ENCODE measurements around the gene HNRNPA3.
A peak's percentile ranks its signal among the peaks of the same experiment; 100 is the strongest.
"Not testable (repeated sequence)": the region's sequence is repeated elsewhere in the genome, so short reads cannot be mapped to it uniquely, and the experiment has no call there.

Gene HNRNPA3

GRCh38 chr2:177188482-177189469 is 23.8 kb upstream of the HNRNPA3 start:
- no peak for DNase-seq

- DNase-seq, result no peak
Measured at GRCh38 chr2:177190941-177191340, 21.7 kb upstream of the HNRNPA3 start.

- DNase-seq, result no peak
Measured at GRCh38 chr2:177192788-177193187, 19.8 kb upstream of the HNRNPA3 start.

- DNase-seq, result no peak
Measured at GRCh38 chr2:177193240-177193639, 19.4 kb upstream of the HNRNPA3 start.

GRCh38 chr2:177195194-177195593 is 17.4 kb upstream of the HNRNPA3 start:
- no peak for DNase-seq

GRCh38 chr2:177200419-177200818 is 12.2 kb upstream of the HNRNPA3 start:
- not testable (repeated sequence) for DNase-seq

- DNase-seq, result peak; percentile 79
Measured at GRCh38 chr2:177201919-177202346, 10.7 kb upstream of the HNRNPA3 start.

- DNase-seq, result no peak
Measured at GRCh38 chr2:177204417-177204816, 8.2 kb upstream of the HNRNPA3 start.

GRCh38 chr2:177207101-177207500 is 5.5 kb upstream of the HNRNPA3 start:
- DNase-seq, result no peak

- DNase-seq, result no peak
Measured at GRCh38 chr2:177211169-177211568, 1.4 kb upstream of the HNRNPA3 start.

- no peak for DNase-seq
Measured at GRCh38 chr2:177211576-177212105, 953 bp upstream of the HNRNPA3 start.

- DNase-seq, result peak; percentile 93
Measured at GRCh38 chr2:177212891-177213856, 580 bp downstream of the HNRNPA3 start.

- no peak for DNase-seq
Measured at GRCh38 chr2:177217247-177217843, 4.8 kb downstream of the HNRNPA3 start.

- DNase-seq, result not testable (repeated sequence)
Measured at GRCh38 chr2:177219787-177220186, 7.2 kb downstream of the HNRNPA3 start.

GRCh38 chr2:177221534-177221933 is 8.9 kb downstream of the HNRNPA3 start:
- DNase-seq, result no peak

- DNase-seq, result no peak
Measured at GRCh38 chr2:177221970-177222369, 9.4 kb downstream of the HNRNPA3 start.

GRCh38 chr2:177223436-177223835 is 10.8 kb downstream of the HNRNPA3 start:
- DNase-seq, result not testable (repeated sequence)

- no peak for DNase-seq
Measured at GRCh38 chr2:177225965-177226360, 13.4 kb downstream of the HNRNPA3 start.

- DNase-seq, result no peak
Measured at GRCh38 chr2:177229442-177230242, 17.0 kb downstream of the HNRNPA3 start.

GRCh38 chr2:177231270-177231669 is 18.7 kb downstream of the HNRNPA3 start:
- DNase-seq, result no peak

GRCh38 chr2:177232098-177232704 is 19.6 kb downstream of the HNRNPA3 start:
- DNase-seq, result no peak
